Stimulated activated CD4-positive, alpha-beta T cell treated with anti-CD3 and anti-CD28 coated beads, Interleukin-1b, Interleukin-23, amount 100 ng/mL, for 4 hours (primary cell): ENCODE data around the gene SLC9A6.
"Not testable (repeated sequence)": the region's sequence is repeated elsewhere in the genome, so short reads cannot be mapped to it uniquely, and the experiment has no call there.

ENCODE experiments used
- DNase-seq, 2 donors: peaks; one replicate each; pipeline ENCODE4 v3.0.0-alpha.2; 2020; ENCODE audit warnings: low read depth in 2 of 2

The SLC9A6 gene

GRCh38 chrX:136063340-136064079 is 78.3 kb downstream of the SLC9A6 start:
- DNase-seq = no peak

DNA sequence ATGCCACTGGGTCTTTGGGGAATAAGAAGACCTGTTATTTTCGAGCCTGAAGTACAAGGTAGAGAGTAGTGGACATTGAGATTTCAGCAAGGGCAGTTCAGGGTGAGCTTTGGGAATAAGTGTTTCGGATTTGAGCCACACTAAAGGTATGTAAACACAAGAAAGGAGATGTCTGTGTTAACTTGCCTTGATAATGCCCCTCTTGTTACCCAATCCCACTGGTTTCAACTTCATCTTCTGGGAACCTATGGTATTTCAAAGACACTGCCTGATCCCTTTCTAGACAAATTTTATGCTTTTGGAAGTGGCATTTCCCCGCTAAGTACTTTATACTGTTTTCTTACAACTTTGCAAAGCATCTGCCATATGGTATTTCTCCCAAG is 79.4 kb downstream of the SLC9A6 start:
- DNase-seq = no peak

DNA sequence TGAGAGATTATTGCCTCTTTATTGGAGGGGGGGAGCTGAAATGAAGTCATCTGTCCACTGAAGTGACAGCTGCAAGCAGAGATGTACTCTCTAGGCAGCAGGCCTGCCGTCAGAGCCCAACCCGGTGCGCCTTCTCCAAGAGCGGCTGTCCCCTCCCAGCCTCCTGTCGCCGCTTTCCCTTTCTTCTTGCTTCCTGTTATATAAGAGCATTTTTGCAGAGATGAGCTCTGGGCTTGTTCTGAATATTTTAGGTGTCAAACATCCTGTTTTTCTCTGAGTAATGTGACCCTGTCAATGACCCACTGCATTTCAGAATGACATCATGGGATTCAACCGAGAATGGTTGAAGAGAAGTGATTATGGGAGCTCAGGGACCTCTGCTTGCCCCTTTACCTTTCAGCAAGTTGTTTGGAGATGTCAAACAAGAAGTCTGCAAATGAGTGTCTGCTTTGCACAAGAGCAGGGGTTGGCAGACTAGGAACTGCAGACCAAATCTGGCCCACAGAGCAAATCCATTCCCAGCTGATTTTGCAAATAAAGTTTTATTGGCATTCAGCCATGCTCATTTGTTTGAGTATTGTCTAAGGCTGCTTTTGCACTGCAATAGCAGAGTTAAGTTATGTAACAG is 79.9 kb downstream of the SLC9A6 start:
- no peak for DNase-seq

GRCh38 chrX:136067097-136067496 is 81.9 kb downstream of the SLC9A6 start:
- no peak for DNase-seq

DNA sequence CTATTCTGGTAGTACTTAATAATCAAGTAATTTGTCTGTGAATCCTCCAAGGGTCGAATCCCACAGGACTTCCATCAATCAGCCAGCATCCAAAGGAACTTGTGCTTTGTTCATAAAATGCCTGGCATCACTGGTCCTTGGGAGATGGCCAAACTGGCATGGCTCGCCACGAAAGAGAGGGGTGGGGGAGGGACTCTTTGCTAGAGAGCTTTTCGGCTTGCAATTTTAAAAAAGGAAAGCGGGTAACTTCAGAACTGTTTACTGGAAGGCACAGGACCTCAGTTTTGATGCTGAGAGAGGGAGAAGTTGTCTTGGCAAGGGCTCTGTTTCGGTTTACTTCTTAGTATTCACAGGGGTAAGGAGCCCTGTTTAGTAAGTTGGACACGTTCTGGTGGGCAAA is 82.7 kb downstream of the SLC9A6 start:
- DNase-seq = no peak

GRCh38 chrX:136076942-136077341 is 91.7 kb downstream of the SLC9A6 start:
- DNase-seq = no peak

DNA sequence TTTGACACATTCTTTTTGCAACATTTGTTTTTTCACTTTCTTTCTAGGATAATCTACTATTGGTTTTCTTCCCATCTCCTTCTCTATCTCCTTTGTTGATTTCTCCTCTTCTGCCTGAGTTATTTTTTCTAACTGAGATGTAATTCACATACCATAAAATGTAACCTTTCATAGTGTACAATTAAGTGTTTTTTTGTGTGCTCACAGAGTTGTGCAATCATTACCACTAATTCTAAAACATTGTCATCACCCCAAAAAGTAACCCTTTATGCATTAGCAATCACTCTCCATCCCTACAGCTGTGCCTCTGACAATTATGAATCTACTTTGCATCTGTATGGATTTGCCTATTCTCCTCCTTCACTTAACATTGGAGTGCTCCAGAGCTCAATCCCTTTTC is 95.5 kb downstream of the SLC9A6 start:
- DNase-seq = no peak

DNA sequence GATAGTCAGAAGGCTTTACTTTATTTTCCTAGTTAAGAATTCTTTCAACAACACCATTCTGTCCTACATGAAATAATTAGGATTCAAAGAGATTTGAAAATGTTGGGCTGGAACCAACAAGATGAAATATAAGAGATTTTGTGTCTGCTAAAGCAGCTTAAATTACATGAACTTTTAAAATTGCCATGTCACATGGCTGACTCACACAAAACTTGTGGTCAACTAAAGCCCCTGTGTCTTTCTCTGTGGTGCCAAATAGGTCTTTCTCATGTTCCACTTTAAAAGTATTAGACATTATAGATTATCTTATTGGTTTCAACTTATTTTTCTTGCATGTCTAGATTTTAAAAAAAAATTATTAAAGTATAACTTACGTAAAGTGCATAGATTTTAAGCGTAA is 101.3 kb downstream of the SLC9A6 start:
- DNase-seq = no peak

DNA sequence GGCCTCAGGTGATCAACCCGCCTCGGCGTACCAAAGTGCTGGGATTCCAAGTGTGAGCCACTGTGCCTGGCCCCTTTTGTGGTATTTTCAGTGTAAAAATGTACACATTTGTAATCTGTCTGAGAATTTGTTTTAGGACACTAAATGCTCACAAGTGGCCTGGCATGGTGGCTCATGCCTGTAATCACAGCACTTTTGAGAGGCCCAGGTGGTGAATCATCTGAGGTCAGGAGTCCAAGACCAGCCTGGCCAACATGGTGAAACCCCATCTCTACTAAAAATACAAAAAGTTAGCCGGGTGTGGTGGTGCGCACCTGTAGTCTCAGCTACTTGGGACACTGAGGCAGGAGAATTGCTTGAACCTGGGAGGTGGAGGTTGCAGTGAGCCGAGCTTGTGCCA is 106.7 kb downstream of the SLC9A6 start:
- not testable (repeated sequence) for DNase-seq

DNA sequence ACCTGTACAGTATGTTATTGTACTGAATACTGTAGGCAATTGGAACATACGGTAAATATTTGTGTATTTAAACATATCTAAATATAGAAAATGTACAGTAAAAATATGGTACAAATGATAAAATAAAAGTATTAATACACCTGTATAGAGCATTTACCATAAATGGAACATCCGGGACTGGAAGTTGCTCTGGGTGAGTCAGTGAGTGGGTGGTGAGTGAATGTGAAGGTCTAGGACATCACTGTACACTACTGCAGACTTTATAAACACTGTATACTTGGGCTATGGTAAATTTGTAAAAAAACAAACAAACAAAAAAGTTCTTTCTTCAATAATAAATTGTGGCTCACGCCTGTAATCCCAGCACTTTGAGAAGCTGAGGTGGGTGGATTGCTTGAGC is 109.7 kb downstream of the SLC9A6 start:
- no peak for DNase-seq
